GM21619 (cell line): ENCODE measurements around the gene MTG1.
"Not testable (repeated sequence)": the region's sequence is repeated elsewhere in the genome, so short reads cannot be mapped to it uniquely, and the experiment has no call there.

Experiments used
- ATAC-seq: cut with Tn5 transposase; IDR thresholded peaks from one replicate; pipeline ENCODE4 v1.9.1; 2021; ENCODE audit not compliant: unreplicated experiment

The MTG1 gene

DNA sequence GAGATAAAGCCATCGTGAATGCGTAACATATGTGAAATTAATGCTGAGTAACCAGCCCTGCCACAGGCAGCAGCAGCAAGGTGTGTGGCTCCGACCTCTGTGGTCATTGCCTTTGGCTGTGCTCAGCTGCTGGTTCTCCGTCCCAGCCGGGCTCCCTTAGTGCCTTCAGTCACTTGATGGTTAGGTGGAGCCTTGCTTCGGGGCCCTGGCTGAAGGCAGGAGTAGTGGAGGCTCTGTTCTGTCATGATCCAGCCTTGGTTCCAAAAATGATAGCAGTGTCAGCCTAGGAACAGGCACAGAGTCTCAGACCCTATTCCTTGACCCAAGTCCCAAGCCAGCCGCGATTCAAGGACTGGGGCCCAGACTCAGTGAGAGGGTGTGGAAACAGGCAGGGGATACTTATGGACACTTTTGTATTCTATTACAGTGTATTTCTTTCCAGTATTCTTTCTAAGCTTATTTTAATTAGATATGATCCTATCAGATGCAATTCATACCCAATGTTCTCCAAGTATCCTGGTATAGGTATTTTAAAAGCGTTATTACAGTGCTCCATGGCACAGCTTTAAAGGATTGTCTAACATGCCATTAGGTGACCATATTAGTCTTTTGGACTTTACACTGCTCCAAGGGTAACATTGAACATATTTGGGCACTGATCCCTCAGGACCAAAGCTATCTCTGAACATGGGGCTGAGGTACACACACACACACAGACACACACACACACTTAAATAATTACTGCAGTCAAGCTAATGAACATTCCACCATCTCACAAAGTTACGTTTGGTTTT lies 68.8 kb downstream of the MTG1 start:
- no peak for ATAC-seq

DNA sequence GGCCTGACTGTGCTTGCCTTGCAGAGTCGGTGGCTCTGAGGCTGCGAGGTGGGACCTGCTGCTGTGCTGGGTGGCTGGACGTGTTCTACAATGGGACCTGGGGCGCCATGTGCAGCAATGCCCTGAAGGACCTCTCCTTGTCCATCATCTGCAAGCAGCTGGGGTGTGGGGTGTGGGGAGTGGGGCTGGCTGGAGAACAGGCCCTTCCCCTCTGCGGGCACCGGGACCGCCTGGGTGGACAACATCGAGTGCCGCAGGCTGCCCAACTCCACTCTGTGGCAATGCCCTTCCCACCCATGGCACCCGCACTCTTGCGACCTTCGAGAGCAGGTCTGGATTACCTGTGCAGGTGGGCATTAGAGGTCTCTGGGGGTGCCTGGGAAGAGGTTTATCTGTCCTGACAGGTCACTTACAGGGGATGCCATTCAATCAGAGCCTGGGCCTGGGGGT lies 70.7 kb downstream of the MTG1 start:
- ATAC-seq = no peak

DNA sequence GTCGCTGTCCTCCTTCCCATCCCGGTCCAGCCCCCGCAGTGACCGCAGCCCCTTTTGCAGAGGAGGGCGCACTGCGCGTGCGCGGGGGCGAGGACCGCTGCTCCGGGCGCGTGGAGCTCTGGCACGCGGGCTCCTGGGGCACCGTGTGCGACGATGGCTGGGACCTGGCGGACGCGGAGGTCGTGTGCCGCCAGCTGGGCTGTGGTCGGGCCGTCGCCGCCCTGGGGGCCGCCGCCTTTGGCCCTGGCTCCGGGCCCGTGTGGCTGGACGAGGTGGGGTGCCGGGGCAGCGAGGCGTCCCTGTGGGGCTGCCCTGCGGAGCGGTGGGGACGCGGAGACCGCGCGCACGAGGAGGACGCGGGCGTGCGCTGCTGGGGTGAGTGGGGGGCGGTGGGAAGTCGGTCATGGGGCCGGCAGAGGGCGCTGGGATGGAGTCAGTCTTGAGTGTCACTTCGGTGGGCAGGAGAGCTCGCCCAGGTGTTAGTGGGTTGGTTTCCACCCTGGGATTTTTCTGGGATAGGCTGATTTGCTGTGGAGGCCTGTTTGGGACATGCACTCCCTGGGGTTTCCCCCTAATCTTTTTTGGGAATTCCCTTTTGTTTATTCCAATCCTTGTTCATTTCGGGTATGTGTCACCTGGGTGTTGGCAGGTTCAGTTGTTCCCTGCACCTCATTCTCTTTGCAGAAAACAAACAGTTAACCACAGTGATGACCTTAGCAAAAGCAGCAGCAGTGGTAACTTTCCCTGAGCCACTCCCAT lies 71.4 kb downstream of the MTG1 start:
- no peak for ATAC-seq

DNA sequence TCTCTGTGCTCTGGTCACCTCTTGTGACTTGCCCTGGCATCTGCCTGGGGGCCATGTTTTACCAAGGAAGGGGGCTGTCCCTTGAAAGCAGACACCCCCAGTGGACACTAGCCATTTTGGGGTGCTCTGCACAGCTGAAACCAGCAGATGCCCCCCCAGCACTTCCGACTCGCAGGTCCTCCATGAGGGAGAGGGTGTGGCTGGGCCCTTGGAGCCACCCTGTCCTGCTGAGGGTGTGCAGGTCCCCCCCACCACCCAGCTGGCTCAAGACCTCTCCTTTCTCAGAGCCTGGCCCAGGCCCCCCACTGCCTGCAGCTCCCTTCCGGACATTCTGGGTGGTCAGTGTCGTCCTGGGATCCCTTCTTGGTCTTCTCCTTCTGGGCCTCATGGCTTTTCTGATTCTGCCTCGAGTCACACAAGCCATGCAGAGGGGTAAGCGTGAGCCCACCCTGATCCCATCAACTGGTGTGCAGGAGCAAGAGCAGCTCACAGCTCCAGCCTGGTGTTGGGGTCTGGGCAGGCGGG lies 72.1 kb downstream of the MTG1 start:
- ATAC-seq = no peak

DNA sequence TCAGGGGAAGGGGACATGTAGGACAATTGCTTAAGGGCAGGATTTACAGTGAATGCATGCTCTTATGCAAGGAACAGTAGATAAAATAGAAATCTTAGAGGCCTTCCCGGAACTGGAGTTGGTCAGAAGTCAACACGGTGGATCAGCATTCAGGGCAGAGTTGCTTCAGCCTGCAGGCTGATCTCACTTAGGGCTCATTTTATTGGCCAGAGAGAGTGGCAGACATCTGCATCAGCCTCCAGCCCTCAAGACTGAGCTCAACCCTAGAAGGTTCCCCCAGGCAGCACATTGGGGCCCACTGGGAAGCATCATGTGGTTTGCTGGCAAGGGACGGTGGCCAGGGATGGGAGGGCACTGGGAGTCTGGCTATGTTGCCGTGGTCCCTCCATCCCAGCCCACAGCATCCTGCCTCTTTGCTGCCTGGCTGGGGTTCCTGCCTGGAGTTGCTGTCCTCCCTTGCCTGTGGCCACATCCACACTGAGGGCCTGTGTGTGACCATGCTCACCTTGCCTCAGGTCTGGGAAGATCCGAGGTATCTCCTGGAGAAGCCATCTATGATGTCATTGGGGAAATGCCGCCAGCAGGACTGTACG lies 72.8 kb downstream of the MTG1 start:
- ATAC-seq = no peak

DNA sequence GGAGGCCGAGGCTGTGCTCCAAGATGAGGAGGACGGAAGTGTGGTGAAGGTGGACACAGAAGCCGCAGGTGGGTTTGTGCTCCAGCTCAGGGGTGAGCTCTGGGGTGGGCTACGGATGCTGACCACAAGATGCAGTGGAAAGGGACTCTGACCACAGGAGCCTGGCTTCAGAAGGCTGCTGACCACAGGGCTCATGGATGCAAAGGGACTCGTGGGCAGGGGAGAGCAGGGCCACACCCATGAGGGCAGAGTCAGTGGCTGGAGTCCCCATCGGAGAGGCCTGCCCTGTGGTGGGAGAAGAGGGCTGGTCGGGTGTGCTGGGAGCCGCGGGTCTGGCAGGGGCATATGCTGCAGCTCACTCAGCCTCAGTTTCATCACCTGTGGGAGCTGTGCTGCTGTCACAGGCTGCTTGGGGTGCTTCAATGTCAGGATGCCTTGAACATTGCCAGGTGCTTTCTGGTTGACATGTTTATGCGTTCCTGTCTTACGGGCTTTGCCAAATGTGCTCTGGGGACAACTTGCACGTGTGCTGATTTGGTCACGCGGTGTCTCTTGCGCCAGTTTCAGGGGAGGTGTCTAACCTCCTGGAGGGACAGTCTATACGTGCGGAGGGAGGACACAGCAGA lies 73.4 kb downstream of the MTG1 start:
- ATAC-seq = no peak

DNA sequence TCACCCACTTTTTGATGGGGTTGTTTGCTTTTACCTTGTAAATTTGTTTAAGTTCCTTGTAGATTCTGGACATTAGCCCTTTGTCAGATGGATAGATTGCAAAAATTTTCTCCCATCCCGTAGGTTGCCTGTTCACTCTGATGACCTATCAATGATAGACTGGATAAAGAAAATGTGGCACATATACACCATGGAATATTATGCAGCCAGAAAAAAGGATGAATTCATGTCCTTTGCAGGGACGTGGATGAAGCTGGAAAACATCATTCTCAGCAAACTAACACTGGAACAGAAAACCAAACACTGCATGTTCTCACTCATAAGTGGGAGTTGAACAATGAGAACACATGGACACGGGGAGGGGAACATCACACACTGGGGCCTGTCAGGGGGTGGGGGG lies 75.2 kb downstream of the MTG1 start:
- not testable (repeated sequence) for ATAC-seq

DNA sequence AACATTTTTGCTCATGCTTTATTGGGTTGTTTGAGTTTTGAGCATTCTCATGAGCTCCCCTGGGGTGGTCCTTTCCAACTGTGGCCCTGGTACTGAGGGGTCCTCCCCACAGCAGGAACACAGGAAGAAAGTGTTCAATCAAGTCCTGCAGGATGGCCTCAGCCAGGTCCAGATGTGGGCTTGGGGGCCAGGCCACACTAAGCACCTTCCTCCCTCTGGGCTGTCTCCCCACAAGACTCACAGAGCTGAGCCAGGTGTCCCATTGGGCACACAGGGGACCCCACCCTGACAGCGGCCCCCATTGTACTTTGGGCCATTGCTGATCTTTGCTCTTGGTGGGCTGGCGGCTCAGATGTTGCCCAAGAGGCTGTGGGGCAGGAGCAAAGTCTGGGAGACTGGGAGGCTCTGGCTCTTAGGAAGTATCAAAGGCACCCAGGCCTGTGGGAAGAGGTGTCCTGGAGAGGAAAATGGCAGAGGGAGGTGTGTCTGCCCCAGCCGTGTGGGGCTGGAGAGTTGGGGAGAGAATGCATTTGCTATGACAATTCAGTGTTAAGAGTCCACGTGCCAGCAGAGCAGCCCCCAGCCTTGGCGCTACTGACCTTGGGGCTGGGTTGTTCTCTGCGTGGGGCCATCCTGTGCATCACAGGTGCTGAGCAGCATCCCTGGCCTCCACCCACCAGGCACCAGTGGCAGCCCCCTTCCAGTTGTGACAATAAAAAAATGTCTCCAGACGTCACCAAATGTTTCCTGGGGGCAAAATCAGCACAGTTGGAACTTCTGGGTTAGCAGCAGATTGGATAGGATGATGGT lies 77.5 kb downstream of the MTG1 start:
- no peak for ATAC-seq
